ENCODE results near the gene NABP1.

- TF ChIP-seq CTCF (IDR thresholded peaks at IDR 0.05; ENCODE audit: low read depth, low read length) (no peak), EZH2phosphoT487 (IDR thresholded peaks at IDR 0.05; ENCODE audit: low read depth) (no peak)
Measured at GRCh38 chr2:191641609-191642008, 36.3 kb upstream of the NABP1 start.

Data from OCI-LY3 (cell line).